GM20000 (cell line): ENCODE data around the gene GFM1.

Source experiments
- DNase-seq: peaks from one replicate; pipeline ENCODE4 v3.0.0; 2012; ENCODE audit warnings: low spot score
- CTCF ChIP-seq: IDR thresholded peaks from 2 replicates; pipeline ENCODE4 v1.5.1; 2012; ENCODE audit warnings: mild to moderate bottlenecking, control low read depth; ENCODE audit errors: extremely low read depth, missing control alignments

Gene GFM1

GRCh38 chr3:158713094-158713499, 68.8 kb downstream of the GFM1 start:
- no peak for TF ChIP-seq CTCF

GRCh38 chr3:158717576-158717975, 73.2 kb downstream of the GFM1 start:
- DNase-seq = no peak
- no peak for TF ChIP-seq CTCF

More at GRCh38 chr3:158713094-158713499, 68.8 kb downstream of the GFM1 start:
- no peak for DNase-seq

- no peak for DNase-seq
- no peak for TF ChIP-seq CTCF
Observed at GRCh38 chr3:158718490-158719170, 74.3 kb downstream of the GFM1 start.

- no peak for TF ChIP-seq CTCF
- no peak for DNase-seq
Observed at GRCh38 chr3:158722108-158722507, 77.8 kb downstream of the GFM1 start.

GRCh38 chr3:158723991-158724390, 79.7 kb downstream of the GFM1 start:
- TF ChIP-seq CTCF = no peak

GRCh38 chr3:158725348-158726011, 81.2 kb downstream of the GFM1 start:
- no peak for DNase-seq
- no peak for TF ChIP-seq CTCF

More at GRCh38 chr3:158723991-158724390, 79.7 kb downstream of the GFM1 start:
- DNase-seq = no peak
